H9 (cell line): ENCODE results near the gene MEIOSIN. TPM values are rescaled to one million over a fixed set of nuclear protein-coding genes. Genes with fewer than 3 reads are reported as not detected.
A peak's percentile ranks its signal among the peaks of the same experiment; 100 is the strongest.

ENCODE experiments used
- DNase-seq: peaks from one replicate; pipeline ENCODE4 v3.0.0-alpha.2; 2017
- H2AFZ ChIP-seq: one replicate; pipeline ENCODE4 v1.6.1; 2013; ENCODE audit warnings: mild to moderate bottlenecking, low read length, control low read depth, moderate library complexity
- H2AK5ac ChIP-seq: 2 replicates; pipeline ENCODE4 v1.6.1; 2013; ENCODE audit warnings: low read length, control low read depth, mixed read lengths; ENCODE audit not compliant: insufficient read length
- H2BK120ac ChIP-seq: one replicate; pipeline ENCODE4 v1.6.1; 2013; ENCODE audit warnings: low read depth, mild to moderate bottlenecking, low read length, control low read depth, inconsistent platforms; ENCODE audit not compliant: poor library complexity, severe bottlenecking
- H2BK12ac ChIP-seq: 2 replicates; pipeline ENCODE4 v1.6.1; 2013; ENCODE audit warnings: low read length, control low read depth, mixed read lengths, low read depth; ENCODE audit not compliant: insufficient read length
- H2BK15ac ChIP-seq: 2 replicates; pipeline ENCODE4 v1.6.1; 2013; ENCODE audit warnings: low read depth, low read length, control low read depth
- H2BK20ac ChIP-seq: one replicate; pipeline ENCODE4 v1.6.1; 2013; ENCODE audit warnings: low read depth, mild to moderate bottlenecking, low read length, control low read depth, inconsistent platforms; ENCODE audit not compliant: poor library complexity, severe bottlenecking
- H2BK5ac ChIP-seq: 2 replicates; pipeline ENCODE4 v1.6.1; 2013; ENCODE audit warnings: low read length, control low read depth, mixed read lengths; ENCODE audit not compliant: insufficient read length
- H3K14ac ChIP-seq: 2 replicates; pipeline ENCODE4 v1.6.1; 2013; ENCODE audit warnings: low read length, control low read depth; ENCODE audit not compliant: insufficient read depth
- H3K18ac ChIP-seq: 2 replicates; pipeline ENCODE4 v1.6.1; 2013; ENCODE audit warnings: low read depth, mild to moderate bottlenecking, mixed read lengths, low read length, control low read depth; ENCODE audit not compliant: insufficient read length
- H3K23ac ChIP-seq: 2 replicates; pipeline ENCODE4 v1.6.1; 2013; ENCODE audit warnings: low read length, control low read depth, mixed read lengths, low read depth; ENCODE audit not compliant: insufficient read length
- H3K23me2 ChIP-seq: 2 replicates; pipeline ENCODE4 v1.6.1; 2013; ENCODE audit warnings: low read depth, mild to moderate bottlenecking, mixed read lengths, low read length, control low read depth; ENCODE audit not compliant: insufficient read length, poor library complexity, severe bottlenecking
- H3K27ac ChIP-seq: 2 replicates; pipeline ENCODE4 v1.5.1; 2013; ENCODE audit warnings: low read length, control low read depth, mixed read lengths, low read depth; ENCODE audit not compliant: insufficient read length
- H3K27me3 ChIP-seq: 2 replicates; pipeline ENCODE4 v1.6.1; 2013; ENCODE audit warnings: low read length, control low read depth, inconsistent platforms; ENCODE audit not compliant: insufficient read depth
- H3K4ac ChIP-seq: 2 replicates; pipeline ENCODE4 v1.6.1; 2013; ENCODE audit warnings: low read depth, mild to moderate bottlenecking, control low read depth, inconsistent platforms, low read length, moderate library complexity
- H3K4me1 ChIP-seq: 2 replicates; pipeline ENCODE4 v1.6.1; 2013; ENCODE audit warnings: low read length, control low read depth, inconsistent platforms; ENCODE audit not compliant: insufficient read depth
- H3K4me2 ChIP-seq: 2 replicates; pipeline ENCODE4 v1.6.1; 2013; ENCODE audit warnings: low read length, control low read depth, mixed read lengths; ENCODE audit not compliant: insufficient read length, insufficient read depth
- H3K56ac ChIP-seq: 2 replicates; pipeline ENCODE4 v1.6.1; 2013; ENCODE audit warnings: low read depth, mild to moderate bottlenecking, mixed read lengths, low read length, control low read depth; ENCODE audit not compliant: insufficient read length
- H3K79me1 ChIP-seq: 2 replicates; pipeline ENCODE4 v1.6.1; 2013; ENCODE audit warnings: low read depth, mild to moderate bottlenecking, moderate library complexity, low read length, control low read depth, inconsistent platforms; ENCODE audit not compliant: insufficient read depth, poor library complexity, severe bottlenecking
- H3K79me2 ChIP-seq: 2 replicates; pipeline ENCODE4 v1.6.1; 2013; ENCODE audit warnings: low read length, control low read depth, inconsistent platforms; ENCODE audit not compliant: insufficient read depth
- H3K9ac ChIP-seq: 2 replicates; pipeline ENCODE4 v1.6.1; 2013; ENCODE audit warnings: low read length, control low read depth, mixed read lengths; ENCODE audit not compliant: insufficient read length; ENCODE audit errors: extremely low read depth
- H3K9me3 ChIP-seq: one replicate; pipeline ENCODE4 v1.6.1; 2013; ENCODE audit warnings: low read depth, low read length, inconsistent platforms; ENCODE audit not compliant: control insufficient read depth
- H3T11ph ChIP-seq: one replicate; pipeline ENCODE4 v1.6.1; 2013; ENCODE audit warnings: mild to moderate bottlenecking, low read length, control low read depth, inconsistent platforms
- H4K20me1 ChIP-seq: one replicate; pipeline ENCODE4 v1.6.1; 2013; ENCODE audit not compliant: control insufficient read depth, insufficient read length, insufficient read depth
- H4K5ac ChIP-seq: 2 replicates; pipeline ENCODE4 v1.6.1; 2013; ENCODE audit warnings: low read depth, mild to moderate bottlenecking, mixed read lengths, low read length, control low read depth; ENCODE audit not compliant: insufficient read length
- H4K8ac ChIP-seq: replicated peaks from 2 replicates; pipeline ENCODE4 v1.6.1; 2013; ENCODE audit warnings: low read length, control low read depth, mixed read lengths, low read depth; ENCODE audit not compliant: insufficient read length
- H4K91ac ChIP-seq: 2 replicates; pipeline ENCODE4 v1.6.1; 2013; ENCODE audit warnings: low read depth, mild to moderate bottlenecking, moderate library complexity, mixed read lengths, low read length, control low read depth; ENCODE audit not compliant: insufficient read length
- H3K27ac Mint-ChIP-seq, 3 experiments: 2 replicates in 2 of 3; 3 replicates in 1 of 3; pipeline ENCODE4 v1.8.0; 2020 to 2021; ENCODE audit warnings: mixed read lengths in 3 of 3, mild to moderate bottlenecking in 1 of 3, moderate library complexity in 1 of 3
- H3K27me3 Mint-ChIP-seq: 2 replicates; pipeline ENCODE4 v1.8.0; 2021; ENCODE audit warnings: low read depth, mild to moderate bottlenecking, moderate library complexity, mixed read lengths
- H3K36me3 Mint-ChIP-seq, 3 experiments: 2 replicates in 2 of 3; 3 replicates in 1 of 3; pipeline ENCODE4 v1.8.0; 2020 to 2021; ENCODE audit warnings: low read depth in 3 of 3, mixed read lengths in 3 of 3; ENCODE audit not compliant: insufficient read depth in 1 of 3
- H3K4me1 Mint-ChIP-seq, 2 experiments: 2 replicates each; pipeline ENCODE4 v1.8.0; 2020; ENCODE audit warnings: mixed read lengths in 2 of 2
- H3K4me3 Mint-ChIP-seq, 2 experiments: 2 replicates in 1 of 2; 3 replicates in 1 of 2; pipeline ENCODE4 v1.8.0; 2020 to 2021; ENCODE audit warnings: mild to moderate bottlenecking in 2 of 2, mixed read lengths in 2 of 2, moderate library complexity in 1 of 2
- H3K9me3 Mint-ChIP-seq, 2 experiments: 2 replicates in 1 of 2; 3 replicates in 1 of 2; pipeline ENCODE4 v1.8.0; 2020; ENCODE audit warnings: mild to moderate bottlenecking in 2 of 2, mixed read lengths in 2 of 2, moderate library complexity in 1 of 2
- WGBS: extraction: QIAGEN DNeasy Blood & Tissue Kit; methylation state at CpG from one replicate; pipeline ENCODE4 v1.1.7; 2013; ENCODE audit warnings: missing lambda C conversion rate, low lambda C conversion rate, mixed read lengths; ENCODE audit not compliant: insufficient read length; ENCODE audit errors: extremely low coverage; 5-methylcytosine and 5-hydroxymethylcytosine counted together
- total RNA-seq: library from RNA; stranded (reverse); gene quantifications from 2 replicates; pipeline ENCODE4 v1.2.1, GENCODE V29; 2021
- TF ChIP-seq, protein P1 (sequence below): fragments of 200-600 bp; sonication (generic); conservative IDR thresholded peaks from 3 replicates; pipeline ENCODE4 v1.8.0; 2021; ENCODE audit warnings: antibody characterized with exemption, mild to moderate bottlenecking

The MEIOSIN gene
- total RNA-seq, 1 experiment from 2014 or later: not detected

DNA sequence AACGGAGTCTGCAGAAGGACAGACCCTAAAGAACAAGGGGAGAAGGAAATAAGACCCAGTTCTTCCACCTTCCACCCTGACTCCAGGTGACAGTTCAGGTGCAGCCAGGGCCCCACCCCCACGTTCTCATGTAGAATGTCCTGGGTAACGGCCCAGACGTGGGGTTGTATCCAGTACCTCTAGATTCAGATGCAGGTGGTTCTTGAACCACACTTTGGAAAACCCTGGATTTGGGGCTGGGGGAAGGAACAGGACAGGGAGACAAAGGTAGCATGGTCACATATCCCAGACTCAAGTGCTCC lies 46.9 kb downstream of the MEIOSIN start:
- Mint-ChIP-seq H3K36me3 (peaks cover 10 to 42% (median 33%) of the 10 kb centered on the region in 3 experiments; a peak in 6 of 7 replicates), H3K27me3 (peaks cover 18% of the 10 kb centered on the region), H3K4me1 (peaks cover 23 to 42% of the 10 kb centered on the region in 2 experiments), H3K4me3 (peak overlapping the region in 1 of 2 experiments; percentile 80; a peak in 3 of 5 replicates), H3K9me3 (no peaks in the 10 kb centered on the region), H3K27ac (no peak overlapping the region)
- Histone ChIP-seq H2AFZ (no peak overlapping the region), H4K5ac (no peak overlapping the region), H3K79me1 (no peaks in the 10 kb centered on the region), H3K4ac (no peak overlapping the region), H3T11ph (no peak overlapping the region), H3K23me2 (peaks cover 6% of the 10 kb centered on the region), H3K14ac (no peak overlapping the region), H2BK12ac (no peak overlapping the region), H3K4me1 (peaks cover 3% of the 10 kb centered on the region; the same call in 1 of the 2 replicates), H2AK5ac (no peak overlapping the region), H3K18ac (no peak overlapping the region), H3K23ac (no peak overlapping the region), H3K4me2 (peak overlapping the region; percentile 63), H3K56ac (no peak overlapping the region), H2BK120ac (no peak overlapping the region), H3K9me3 (no peaks in the 10 kb centered on the region), H4K20me1 (no peaks in the 10 kb centered on the region), H4K8ac (no peak overlapping the region), H4K91ac (no peak overlapping the region), H2BK20ac (no peak overlapping the region), H3K27me3 (no peaks in the 10 kb centered on the region; the same call in 1 of the 2 replicates), H3K79me2 (no peaks in the 10 kb centered on the region), H2BK5ac (no peak overlapping the region), H3K27ac (no peak overlapping the region), H3K9ac (no peak overlapping the region), H2BK15ac (no peak overlapping the region)
- WGBS: no CpG with 5 or more reads among the region's 4 CpGs
- DNase-seq: no peak
- TF ChIP-seq, protein P1, sequence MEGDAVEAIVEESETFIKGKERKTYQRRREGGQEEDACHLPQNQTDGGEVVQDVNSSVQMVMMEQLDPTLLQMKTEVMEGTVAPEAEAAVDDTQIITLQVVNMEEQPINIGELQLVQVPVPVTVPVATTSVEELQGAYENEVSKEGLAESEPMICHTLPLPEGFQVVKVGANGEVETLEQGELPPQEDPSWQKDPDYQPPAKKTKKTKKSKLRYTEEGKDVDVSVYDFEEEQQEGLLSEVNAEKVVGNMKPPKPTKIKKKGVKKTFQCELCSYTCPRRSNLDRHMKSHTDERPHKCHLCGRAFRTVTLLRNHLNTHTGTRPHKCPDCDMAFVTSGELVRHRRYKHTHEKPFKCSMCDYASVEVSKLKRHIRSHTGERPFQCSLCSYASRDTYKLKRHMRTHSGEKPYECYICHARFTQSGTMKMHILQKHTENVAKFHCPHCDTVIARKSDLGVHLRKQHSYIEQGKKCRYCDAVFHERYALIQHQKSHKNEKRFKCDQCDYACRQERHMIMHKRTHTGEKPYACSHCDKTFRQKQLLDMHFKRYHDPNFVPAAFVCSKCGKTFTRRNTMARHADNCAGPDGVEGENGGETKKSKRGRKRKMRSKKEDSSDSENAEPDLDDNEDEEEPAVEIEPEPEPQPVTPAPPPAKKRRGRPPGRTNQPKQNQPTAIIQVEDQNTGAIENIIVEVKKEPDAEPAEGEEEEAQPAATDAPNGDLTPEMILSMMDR: no peak
